SK-N-MC (cell line): ENCODE results near the gene LPAR5.

Experiments
- DNase-seq: peaks from one replicate; pipeline ENCODE4 v3.0.0-alpha.2; 2011; ENCODE audit warnings: low read depth, low spot score
- H3K27ac ChIP-seq: fragments of 200-600 bp; sonication (generic); 2 replicates; pipeline ENCODE4 v1.5.1; 2016; ENCODE audit warnings: mixed run types
- H3K36me3 ChIP-seq: fragments of 200-600 bp; sonication (generic); 2 replicates; pipeline ENCODE4 v1.6.1; 2017; ENCODE audit warnings: antibody characterized with exemption, low read length, mixed read lengths; ENCODE audit not compliant: insufficient read depth
- H3K4me3 ChIP-seq: fragments of 200-600 bp; sonication (generic); 2 replicates; pipeline ENCODE4 v1.5.1; 2016
- H3K9ac ChIP-seq: fragments of 200-600 bp; sonication (generic); 2 replicates; pipeline ENCODE4 v1.8.0; 2017; ENCODE audit warnings: mixed run types, mixed read lengths; ENCODE audit not compliant: insufficient read length
- H3K9me3 ChIP-seq: fragments of 200-600 bp; sonication (generic); 2 replicates; pipeline ENCODE4 v1.6.1; 2017; ENCODE audit warnings: low read depth, mild to moderate bottlenecking, antibody characterized with exemption, low read length, moderate library complexity, mixed read lengths
- EZH2 ChIP-seq: fragments of 200-600 bp; sonication (generic); IDR thresholded peaks from one replicate; pipeline ENCODE4 v1.6.1; 2017; ENCODE audit warnings: antibody characterized with exemption
- FOXP2 ChIP-seq: optimal IDR thresholded peaks from 2 replicates; pipeline ENCODE3; 2011; ENCODE audit warnings: mild to moderate bottlenecking, moderate library complexity; ENCODE audit not compliant: insufficient read depth; ENCODE audit errors: extremely low read length, control extremely low read depth
- POLR2AphosphoS5 ChIP-seq: IDR thresholded peaks from 2 replicates; pipeline ENCODE4 v1.6.1; 2012; ENCODE audit warnings: mild to moderate bottlenecking, low read depth, low read length, borderline replicate concordance

Gene LPAR5

DNA sequence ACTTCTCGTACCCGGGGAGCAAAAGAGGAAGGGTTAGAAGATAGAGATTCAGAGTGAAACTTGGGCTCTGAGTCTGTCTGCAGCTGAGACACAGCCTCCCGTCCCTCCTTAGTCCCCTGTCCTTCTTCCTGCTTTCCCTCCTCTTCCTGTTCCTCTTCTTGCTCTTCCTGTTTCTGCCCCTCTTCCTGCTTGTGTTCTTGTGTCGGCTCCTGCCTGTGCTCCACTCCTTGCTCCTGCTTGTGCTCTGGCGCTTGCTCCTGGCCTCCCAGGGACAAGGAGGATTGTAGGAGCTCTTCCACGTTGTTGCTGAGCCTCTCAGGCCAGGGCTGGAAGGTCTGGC, 8.5 kb upstream of the LPAR5 start:
- DNase-seq = no peak
- no peaks in the 10 kb centered on the region for H3K9me3 ChIP-seq
- no peak overlapping the region for H3K9ac ChIP-seq
- no peak for TF ChIP-seq POLR2AphosphoS5
- TF ChIP-seq EZH2 = no peak
- no peak for TF ChIP-seq FOXP2
- H3K27ac ChIP-seq = no peak overlapping the region
- no peak overlapping the region for H3K4me3 ChIP-seq
- no peaks in the 10 kb centered on the region for H3K36me3 ChIP-seq

DNA sequence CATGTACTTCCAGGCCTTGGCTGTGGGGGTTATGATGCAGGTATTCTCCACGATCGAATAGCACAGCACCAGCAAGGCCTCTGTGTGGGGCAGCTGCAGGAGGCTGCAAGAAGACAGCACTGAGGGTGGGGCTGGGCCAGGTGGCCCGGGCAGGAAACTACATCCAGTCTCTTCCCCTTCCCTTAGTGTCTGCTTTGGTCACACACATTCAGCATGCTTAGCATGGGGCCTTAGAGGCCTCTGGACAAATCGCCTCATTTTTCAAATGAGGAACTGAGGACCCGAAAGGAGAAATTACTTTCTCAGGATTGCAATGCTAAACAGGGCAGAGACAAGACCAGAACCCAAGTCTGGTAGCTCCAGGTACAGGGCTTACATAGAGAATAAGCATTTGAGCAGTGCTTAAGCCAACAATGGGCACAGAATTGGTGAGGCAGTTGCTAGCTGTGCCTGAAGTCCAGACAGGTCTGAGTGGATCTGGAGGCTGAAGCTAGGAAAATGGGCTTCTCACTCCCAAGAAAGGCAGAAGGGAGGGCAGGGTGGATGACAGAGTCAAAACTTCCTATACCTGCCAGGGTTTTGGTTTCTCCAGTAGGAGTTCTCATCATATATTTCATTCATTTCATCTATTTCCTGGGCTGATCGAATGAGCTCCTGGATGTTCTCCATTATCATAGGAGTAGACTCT, 8.0 kb upstream of the LPAR5 start:
- no peaks in the 10 kb centered on the region for H3K36me3 ChIP-seq
- no peak for DNase-seq
- no peak overlapping the region for H3K9ac ChIP-seq
- no peak for TF ChIP-seq EZH2
- no peak for TF ChIP-seq POLR2AphosphoS5
- no peak for TF ChIP-seq FOXP2
- no peak overlapping the region for H3K4me3 ChIP-seq
- H3K27ac ChIP-seq = no peak overlapping the region
- no peaks in the 10 kb centered on the region for H3K9me3 ChIP-seq

DNA sequence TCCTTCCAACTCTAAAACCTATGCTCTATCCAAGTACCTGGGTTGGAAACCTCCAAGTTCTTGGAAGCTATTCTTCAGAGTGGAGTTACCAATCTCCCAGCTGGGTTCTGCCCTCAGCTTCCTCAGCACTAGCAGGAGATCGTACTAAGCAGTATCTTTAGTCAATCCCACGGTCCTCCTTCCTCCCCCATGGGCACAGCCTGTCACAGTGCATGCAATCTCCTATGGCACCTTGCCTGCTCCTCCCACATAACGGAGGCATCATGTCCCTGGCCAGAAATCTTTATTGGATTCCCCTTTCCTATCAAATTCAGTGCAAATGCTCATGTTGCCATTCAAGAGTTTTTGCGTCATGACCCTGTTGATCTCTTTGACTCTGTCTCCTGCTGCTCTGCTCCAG, 5.4 kb upstream of the LPAR5 start:
- no peak overlapping the region for H3K4me3 ChIP-seq
- H3K9ac ChIP-seq = no peak overlapping the region
- no peaks in the 10 kb centered on the region for H3K36me3 ChIP-seq
- no peak overlapping the region for H3K27ac ChIP-seq
- TF ChIP-seq FOXP2 = no peak
- DNase-seq = no peak
- no peaks in the 10 kb centered on the region for H3K9me3 ChIP-seq

DNA sequence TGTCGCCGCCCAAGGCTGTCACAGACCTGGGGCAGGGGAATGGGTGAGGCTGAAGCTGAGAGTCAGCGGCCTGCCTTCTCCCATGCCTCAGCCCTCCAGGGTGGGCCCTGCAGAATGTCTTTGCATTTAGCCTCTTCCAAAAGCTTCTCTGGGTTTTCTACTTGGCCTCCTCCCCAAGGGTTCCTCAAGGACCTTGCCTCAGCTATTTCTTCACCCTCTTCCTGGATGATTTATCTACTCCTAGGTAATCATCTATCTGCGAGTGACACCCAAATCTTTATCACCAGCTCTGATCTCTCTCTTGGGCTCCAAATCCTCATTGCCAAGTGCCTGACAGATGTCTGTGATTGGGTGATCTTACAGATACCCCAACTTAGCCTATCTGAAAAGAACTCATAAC, 4.7 kb upstream of the LPAR5 start:
- Histone ChIP-seq H3K27ac (no peak overlapping the region), H3K9ac (no peak overlapping the region), H3K4me3 (no peak overlapping the region), H3K9me3 (no peaks in the 10 kb centered on the region), H3K36me3 (no peaks in the 10 kb centered on the region)
- TF ChIP-seq EZH2 = no peak
- TF ChIP-seq POLR2AphosphoS5 = no peak
- TF ChIP-seq FOXP2 = no peak
- no peak for DNase-seq

DNA sequence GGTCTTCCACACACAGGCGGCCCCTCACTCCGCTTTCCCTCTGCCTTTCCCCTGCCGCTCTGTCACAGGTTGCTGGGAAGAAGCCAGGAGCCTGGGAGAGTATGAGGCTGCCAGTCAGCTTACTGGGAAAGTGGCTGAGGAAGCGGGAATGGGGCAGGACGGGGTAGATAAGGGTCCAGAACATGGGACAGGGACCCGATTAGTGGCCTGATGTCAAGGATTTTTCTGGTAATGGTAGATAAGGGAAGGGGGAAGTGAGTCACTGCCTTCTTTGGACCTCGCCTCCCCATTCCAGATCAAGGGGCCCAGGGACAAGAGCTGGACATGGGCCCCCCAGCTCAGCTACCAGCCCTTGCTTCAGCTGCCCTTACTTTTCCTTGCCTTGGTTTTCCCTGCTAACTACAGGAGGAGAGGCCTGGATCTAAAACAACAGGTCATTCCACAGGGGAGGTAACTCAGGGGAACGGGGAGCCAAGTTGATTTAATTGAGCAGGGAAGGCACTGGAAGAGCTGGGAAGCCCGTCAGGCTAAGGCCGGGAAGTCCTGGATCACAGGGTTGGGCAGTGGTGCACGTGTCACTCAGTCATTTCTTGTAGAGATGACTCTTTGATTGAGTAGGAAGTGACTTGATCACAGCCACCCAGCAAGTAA, 3.5 kb upstream of the LPAR5 start:
- H3K27ac ChIP-seq = no peak overlapping the region
- H3K9me3 ChIP-seq = no peaks in the 10 kb centered on the region
- no peak overlapping the region for H3K4me3 ChIP-seq
- no peak for TF ChIP-seq POLR2AphosphoS5
- no peak for TF ChIP-seq EZH2
- no peak for TF ChIP-seq FOXP2
- no peaks in the 10 kb centered on the region for H3K36me3 ChIP-seq
- DNase-seq = no peak
- H3K9ac ChIP-seq = no peak overlapping the region

DNA sequence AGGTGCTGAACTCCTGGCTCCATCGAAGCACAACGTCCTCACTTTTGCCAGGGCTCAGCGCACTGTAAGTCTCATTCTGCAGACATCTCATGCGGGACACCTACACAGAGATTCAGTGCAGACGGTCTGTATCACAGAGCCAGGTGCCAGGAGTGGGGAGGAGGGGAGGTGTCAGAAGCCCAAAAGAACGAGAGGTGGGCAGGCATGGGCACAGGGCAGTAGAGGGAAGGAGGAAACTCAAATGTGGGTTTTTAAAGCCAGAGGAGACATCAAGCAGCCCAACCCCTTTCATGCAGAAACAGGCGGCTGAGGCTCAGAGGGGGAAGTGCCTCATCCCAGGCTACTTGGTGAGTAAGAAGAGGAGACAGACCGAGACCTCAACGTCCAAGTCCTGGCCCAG, 2.5 kb upstream of the LPAR5 start:
- no peak for DNase-seq
- Histone ChIP-seq H3K9me3 (no peaks in the 10 kb centered on the region), H3K9ac (no peak overlapping the region), H3K4me3 (no peak overlapping the region), H3K27ac (no peak overlapping the region), H3K36me3 (no peaks in the 10 kb centered on the region)
- TF ChIP-seq FOXP2 (no peak), POLR2AphosphoS5 (no peak), EZH2 (no peak)

DNA sequence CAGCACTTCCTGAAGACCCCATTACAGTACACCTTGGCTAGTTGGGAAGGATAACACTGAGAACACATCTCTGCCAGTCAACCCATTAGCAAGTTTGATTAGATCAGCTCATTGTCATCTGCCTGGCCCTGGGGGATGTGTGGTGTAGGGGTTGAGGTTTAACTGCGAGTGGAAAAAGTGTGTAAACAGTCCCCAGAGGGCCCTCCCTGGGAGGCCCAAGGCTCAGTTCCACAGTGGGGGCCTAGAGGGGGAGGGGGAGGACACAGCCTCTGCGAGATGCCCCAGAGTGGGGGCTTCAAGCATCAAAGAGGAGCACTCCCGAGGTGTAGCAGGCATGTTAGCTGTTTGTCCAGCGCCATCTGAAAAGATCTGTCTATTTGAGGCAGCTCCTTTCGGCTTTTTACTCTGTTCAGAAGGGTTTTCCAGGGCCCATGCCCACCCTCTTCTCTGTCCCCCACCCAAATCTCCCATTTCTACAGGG, 344 bp downstream of the LPAR5 start:
- DNase-seq = no peak
- H3K9me3 ChIP-seq = no peaks in the 10 kb centered on the region
- no peaks in the 10 kb centered on the region for H3K36me3 ChIP-seq
- no peak for TF ChIP-seq FOXP2
- no peak for TF ChIP-seq EZH2
- TF ChIP-seq POLR2AphosphoS5 = no peak
- H3K27ac ChIP-seq = no peak overlapping the region
- no peak overlapping the region for H3K9ac ChIP-seq
- no peak overlapping the region for H3K4me3 ChIP-seq

DNA sequence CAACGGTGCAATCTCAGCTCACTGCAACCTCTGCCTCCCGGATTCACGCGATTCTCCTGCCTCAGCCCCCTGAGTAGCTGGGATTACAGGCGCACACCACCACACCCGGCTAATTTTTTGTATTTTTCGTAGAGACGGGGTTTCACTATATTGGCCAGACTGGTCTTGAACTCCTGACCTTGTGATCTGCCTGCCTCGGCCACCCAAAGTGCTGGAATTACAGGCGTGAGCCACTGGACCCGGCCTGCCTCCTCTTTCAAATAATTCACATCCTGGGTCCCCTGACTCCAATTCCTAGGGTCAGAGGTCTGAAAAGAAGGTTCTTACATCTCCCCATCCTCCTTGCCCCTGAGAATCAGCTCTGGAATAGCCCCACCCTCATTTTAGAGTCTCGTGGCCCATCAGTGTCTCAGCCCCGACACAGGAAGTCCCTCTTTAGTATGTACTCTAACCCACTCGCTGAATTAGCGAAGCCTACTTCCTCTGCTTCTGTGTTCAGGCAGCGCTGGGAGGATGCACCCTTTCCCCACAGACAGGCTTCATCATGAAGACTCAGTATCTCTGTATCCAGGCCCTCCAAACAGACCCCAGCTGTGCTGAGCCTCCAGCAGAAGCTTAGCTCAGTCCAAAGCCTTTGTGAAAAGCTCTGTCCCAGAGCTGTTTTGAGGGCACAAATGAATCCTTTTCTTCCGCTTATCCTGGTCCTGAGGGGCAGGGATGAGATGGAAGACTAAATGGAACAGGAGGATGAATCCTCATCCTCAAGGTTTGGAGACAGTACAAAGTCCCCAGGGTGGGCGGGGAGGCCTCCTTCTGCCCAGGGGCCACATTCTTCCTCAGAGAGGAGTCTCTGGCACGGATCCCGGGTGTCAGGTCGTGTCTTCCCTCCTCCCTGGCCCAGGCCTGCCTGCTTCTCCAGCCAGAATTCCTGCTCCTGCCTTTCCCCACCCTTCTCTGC, 3.5 kb downstream of the LPAR5 start:
- no peak for TF ChIP-seq POLR2AphosphoS5
- no peak for TF ChIP-seq FOXP2
- TF ChIP-seq EZH2 = no peak
- no peak for DNase-seq
- Histone ChIP-seq H3K9me3 (no peaks in the 10 kb centered on the region), H3K9ac (no peak overlapping the region), H3K27ac (peak overlapping the region; percentile 74), H3K4me3 (peak overlapping the region; percentile 41), H3K36me3 (no peaks in the 10 kb centered on the region)
